Left colon (tissue), 2 donors: ENCODE results near the gene LMTK3. TPM values are rescaled to one million over a fixed set of nuclear protein-coding genes. Genes with fewer than 3 reads are reported as not detected.
A peak's percentile ranks its signal among the peaks of the same experiment; 100 is the strongest.
"Not testable (repeated sequence)": the region's sequence is repeated elsewhere in the genome, so short reads cannot be mapped to it uniquely, and the experiment has no call there.

Experiments used
- ATAC-seq: fragments of 200-7000 bp; cut with Tn5 transposase; one replicate; pipeline ENCODE4 v1.9.1; 2020; ENCODE audit warnings: mild to moderate bottlenecking, moderate library complexity
- DNase-seq, 2 donors: peaks; one replicate each; pipeline ENCODE4 v3.0.0-alpha.2; 2020
- intact Hi-C, 2 donors: fragments of 100-400 bp; cut with DNase I in 1 of 2; cut with micrococcal nuclease in 1 of 2; formaldehyde crosslinking; loops; one replicate each; pipeline versions ENCODE4 v1.11.2 to v1.14.0; 2022; cut with DNase I, micrococcal nuclease
- total RNA-seq, 2 donors: library from RNA; stranded (reverse); fragmentation: NEBNext Ultra II Directional; extraction: Animal tissue kit (Norgen Biotek cat#: 25700); gene quantifications; one replicate each; pipeline ENCODE4 v1.2.1, GENCODE V29; 2021
- donor health status: DM: no; HTN: no; CAD: no.
- donor health status: DM: yes; HTN: yes; CAD: no.

The LMTK3 gene
- total RNA-seq, 2 donors from 2014 or later, result 0.87 to 1.1 TPM

DNA sequence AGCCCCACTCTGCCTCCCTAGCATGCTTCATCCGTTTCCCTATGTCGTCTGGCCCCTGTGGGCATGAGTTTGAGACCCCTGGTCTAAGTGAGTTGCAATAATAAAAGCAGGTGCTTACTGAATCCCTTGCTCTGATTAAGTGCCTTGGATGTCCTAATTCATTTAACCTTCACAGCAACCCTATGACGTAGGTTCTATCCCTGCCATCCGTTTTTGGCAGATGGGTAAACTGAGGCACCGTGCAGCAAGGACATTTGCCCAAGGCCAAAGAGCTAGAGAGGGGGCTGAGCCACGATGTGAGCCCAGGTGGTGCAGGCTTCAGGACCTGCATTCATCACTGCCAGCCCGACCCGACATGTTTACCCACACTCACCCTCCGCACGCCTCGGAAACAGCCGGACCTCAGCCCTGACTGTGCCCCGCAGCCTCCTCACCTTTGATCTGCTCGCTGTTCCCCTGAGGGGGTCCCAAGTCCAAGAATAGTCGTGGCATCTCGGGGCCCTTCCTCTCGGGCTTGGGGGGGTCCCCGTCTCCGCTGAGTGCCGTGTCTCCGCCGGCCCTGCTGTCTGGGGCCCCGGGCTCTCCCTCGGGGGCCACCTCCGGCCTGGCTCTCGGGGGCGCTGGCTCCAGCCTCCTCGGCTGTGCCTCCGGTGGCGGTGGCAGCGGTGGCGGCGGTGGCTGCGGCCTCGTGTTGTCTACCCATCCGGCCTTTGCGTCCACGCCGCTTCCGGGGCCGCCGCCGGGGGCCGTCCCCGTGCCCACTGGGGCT is 14.5 kb downstream of the LMTK3 start:
- intact Hi-C loops, result no loop called here
- ATAC-seq (no peak), DNase-seq (no peak)

DNA sequence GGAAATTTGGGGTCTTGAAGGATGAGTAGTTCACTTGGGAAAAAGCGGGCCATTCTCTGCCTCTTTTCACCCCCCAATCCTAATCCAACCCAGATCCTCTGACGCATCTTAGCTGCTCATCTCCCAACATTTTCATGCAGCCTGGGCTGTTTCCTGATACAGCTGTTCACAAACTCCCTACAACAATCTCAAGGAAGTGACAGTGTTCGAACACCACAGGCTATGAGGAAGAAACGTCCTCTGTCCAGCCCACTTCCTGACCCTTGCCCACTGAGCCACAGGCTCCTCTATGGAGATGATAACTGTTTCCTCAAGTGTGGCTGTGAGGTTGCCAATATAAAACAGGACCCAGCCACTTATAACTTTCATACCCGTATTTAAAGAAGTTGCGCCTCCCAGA is 16.2 kb downstream of the LMTK3 start:
- ATAC-seq, result peak; percentile 18
- no peak for DNase-seq
- intact Hi-C loops, result no loop called here

DNA sequence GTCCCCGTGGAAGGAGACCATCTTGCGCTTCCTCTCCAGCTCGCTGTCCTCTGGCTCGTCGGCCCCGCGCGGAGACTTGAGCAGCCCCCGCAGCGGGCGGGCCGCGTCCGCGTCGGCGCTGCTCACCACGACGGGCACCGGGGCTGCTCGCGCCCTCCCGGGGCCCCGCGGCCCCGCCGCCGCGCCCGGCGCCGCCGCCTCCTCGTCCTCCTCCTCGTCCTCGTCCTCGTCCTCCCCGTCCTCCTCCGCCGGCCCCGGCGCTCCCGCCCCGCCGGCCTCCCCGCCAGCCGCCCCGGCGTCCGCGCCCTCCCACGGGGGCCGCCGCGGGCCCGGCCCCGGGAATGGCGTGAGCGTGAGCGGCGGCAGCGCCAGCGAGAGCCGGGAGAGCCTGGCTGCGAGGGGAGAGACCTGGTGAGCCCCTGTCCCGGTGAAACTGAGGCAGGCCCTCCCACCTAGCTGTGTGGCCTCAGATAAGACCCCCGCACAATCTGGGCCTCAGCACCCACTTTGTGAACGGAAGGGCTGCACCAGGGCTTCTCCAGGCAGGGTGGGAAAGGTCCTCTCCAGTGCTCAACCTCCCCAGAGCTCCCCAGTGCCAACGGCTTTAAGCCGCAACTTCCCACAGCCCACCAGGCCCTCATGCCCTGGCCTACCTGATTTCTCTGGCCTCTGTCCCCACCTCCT is 17.8 kb downstream of the LMTK3 start:
- DNase-seq (peak in 1 of 2 donors; percentile 30), ATAC-seq (peak; percentile 4)
- intact Hi-C loops, result no loop called here

DNA sequence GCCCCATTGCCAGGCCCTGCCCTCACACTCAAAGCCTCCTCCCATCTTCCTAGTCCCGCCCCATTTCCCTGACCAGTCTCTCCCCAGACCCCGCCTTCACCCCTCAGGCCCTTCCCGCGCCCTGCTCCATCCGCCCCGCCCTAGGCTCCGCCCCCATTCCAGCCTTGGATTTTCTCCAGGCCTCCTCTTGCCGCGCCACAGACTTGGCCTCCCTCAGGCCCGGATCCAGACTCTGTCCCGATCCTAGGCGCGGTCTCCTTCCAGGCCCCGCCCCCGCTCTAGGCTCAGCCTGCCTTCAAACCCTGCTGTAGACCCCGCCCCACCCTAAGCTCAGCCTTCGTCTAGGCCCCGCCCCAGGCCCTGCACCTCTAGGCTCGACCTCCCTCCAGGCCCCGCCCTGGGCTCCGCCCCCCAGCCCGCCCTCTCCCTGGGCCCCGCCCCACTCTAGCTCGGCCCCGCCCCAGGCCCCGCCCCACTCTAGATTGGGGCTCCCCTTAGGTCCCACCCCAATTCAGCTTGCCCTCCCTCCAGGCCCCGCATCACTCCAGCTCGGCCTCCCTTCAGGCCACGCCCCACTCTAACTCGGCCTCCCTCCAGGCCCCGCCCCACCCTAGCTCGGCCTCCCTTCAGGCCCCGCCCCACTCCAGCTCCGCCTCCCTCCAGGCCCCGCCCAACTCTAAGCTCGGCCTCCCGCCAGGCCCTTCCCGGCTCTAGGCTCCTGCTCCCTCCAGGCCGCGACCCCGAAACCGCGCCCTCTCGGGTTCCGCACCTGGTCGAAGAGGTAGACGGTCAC is 18.5 kb downstream of the LMTK3 start:
- DNase-seq, result peak; percentile 96 to 98
- peak; percentile 79 for ATAC-seq
- intact Hi-C loops, result no loop called here

DNA sequence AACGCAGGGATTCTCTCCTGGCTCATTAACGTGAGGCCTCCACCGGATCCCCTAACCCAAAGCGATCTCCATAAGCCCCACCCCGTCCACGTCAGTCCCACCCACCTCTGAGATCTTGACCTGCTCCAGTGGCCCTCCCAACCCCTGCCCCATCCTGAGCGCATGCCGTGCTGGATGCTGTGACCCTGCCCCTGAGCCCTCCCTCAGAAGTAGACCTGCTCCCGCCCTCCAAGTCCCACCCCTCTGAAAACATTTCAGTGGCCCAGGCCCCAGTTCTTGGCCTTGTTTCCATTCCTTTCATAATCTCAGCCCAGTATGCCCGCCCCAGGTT is 19.9 kb downstream of the LMTK3 start:
- no peak for DNase-seq
- ATAC-seq, result no peak
- intact Hi-C loops, result no loop called here

DNA sequence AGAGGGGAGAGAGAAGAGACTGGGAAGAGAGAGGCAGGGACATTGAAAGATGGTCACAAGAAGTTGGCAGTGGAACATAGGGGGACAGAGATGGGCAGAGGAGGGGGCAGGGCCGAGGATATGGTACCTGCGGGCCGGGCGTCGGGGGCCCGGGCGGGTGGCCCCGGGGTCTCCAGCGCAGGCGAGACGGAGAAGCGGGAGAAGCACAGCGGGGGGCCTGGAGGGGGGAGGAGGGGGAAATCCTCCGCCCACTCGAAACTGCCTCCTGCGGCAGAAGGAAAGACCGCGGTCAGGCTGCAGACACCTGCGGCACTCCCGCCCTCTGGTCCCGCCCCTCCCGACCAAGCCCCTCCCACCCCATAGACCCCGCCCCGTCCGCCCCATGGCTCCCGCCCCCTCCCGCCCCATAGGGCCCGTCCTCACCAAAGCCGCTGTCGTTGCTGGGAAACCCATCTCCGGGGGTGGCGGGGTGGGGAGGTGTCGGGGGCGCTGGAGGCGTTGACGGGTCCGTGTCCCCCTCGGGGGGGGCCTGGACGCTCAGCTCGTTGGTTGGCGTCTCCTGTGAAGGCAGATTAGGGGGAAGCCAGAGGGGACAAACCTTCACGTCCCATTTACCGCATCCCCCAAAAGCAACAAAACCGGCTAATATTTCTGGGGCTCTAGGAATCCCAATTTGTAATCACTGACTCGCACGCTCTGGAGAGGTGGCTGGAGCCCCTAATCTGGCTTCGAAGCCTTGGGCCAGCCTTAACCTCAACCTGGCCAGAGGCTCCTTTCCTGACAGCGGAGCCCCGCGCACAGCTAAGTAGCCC is 20.4 kb downstream of the LMTK3 start:
- ATAC-seq (no peak), DNase-seq (peak; percentile 52 to 64)
- intact Hi-C loops, result no loop called here

DNA sequence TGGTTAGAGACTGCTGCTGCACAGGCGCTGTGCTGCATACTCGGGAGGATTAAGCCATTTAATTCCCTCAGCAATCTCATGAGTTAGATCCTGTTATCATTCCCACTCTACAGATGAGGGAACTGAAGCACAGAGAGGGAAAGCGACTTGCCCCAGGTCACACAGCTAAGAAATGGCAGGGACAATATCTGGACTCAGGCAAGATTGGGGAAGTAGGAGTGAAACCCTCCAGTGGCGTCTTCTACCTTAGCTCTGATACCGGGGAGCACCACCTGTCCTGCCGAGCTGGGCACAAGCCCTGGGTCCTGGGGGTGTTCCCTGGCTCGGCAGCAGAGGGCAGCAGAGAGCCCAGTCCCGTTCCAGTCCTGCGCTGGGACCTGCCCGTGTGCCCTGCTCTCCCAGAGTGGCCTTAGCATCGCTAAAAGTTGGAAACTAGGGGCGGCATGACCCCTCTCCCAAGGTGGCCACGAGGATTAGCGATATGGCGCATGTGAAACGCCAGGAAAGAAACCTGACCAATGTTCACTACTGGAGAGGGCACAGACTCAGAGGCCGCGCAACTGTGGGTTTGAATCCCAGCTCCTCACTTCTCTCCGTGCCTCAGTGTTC is 21.9 kb downstream of the LMTK3 start:
- ATAC-seq (peak; percentile 22), DNase-seq (peak; percentile 67 to 83)
- intact Hi-C loops, result loop anchor here in 1 of 2 donors (5.0 kb wide), 1 partner anchor 93 kb away; no protein-coding TSS in a partner anchor

DNA sequence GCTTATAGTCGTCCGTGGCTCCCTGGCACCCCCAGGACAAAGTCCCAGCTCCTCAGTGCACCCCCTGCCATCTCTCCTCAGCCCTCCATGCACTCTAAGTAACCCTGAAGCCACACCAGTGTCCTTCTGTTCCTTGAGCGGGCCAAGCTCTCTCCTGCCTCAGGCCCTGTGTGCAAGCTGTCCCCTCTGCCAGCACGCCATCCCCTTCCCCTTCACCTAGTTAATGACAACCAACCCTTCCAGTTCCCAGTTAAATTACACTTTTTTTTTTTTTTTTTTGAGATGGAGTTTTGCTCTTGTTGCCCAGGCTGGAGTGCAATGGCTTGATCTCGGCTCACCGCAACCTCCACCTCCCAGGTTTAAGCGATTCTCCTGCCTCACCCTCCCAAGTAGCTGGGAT is 23.2 kb downstream of the LMTK3 start:
- ATAC-seq, result not testable (repeated sequence)

DNA sequence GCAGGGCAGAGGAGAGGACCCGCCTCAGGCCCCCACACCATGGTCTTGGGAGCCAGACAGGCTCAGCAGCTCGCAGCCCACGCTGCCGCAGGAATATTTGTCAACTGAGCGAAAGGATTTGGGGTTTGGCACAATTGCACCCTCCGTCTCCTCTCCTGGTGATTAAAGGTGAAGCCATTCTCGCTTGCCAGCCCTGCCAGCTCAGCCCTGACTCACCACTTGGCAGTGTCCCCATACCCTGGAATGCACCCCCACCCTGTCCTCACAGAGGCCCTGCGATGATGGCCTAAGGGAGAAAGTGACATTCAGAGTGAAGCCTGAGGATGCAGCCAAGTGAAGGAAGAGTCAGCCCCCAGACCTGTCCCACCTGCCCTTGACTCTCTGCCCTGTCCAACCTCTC is 23.7 kb downstream of the LMTK3 start:
- intact Hi-C loops, result loop anchor here in 1 of 2 donors (5.0 kb wide), 1 partner anchor 94 kb away; no protein-coding TSS in a partner anchor
- peak; percentile 60 to 79 for DNase-seq
- ATAC-seq, result peak; percentile 30

More for the DNA sequence above, 23.2 kb downstream of the LMTK3 start:
- not testable (repeated sequence) for DNase-seq
- intact Hi-C loops, result loop anchor here in 1 of 2 donors (5.0 kb wide), 1 partner anchor 94 kb away; no protein-coding TSS in a partner anchor

DNA sequence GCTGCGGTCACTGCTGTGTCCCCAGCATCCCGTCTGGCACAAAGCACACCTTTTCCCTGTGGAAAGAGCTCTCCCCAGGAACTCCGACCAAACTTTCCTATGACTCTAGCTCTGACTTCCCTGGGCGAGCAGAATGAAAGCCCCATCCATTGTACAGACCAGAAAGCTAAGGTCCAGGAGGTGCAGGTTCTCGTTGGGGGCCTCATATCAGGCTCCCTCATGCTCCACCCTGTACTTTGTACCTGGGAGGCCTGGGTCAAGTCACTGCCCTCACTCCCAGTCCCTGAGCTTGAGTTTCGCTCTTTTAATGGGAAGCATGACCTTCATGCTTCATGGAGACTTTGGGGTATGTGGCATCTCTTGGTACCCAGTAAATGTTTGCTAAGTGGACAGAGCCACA is 24.1 kb downstream of the LMTK3 start:
- DNase-seq, result no peak
- intact Hi-C loops, result loop anchor here in 1 of 2 donors (5.0 kb wide), 1 partner anchor 95 kb away; no protein-coding TSS in a partner anchor
- ATAC-seq, result peak; percentile 33

DNA sequence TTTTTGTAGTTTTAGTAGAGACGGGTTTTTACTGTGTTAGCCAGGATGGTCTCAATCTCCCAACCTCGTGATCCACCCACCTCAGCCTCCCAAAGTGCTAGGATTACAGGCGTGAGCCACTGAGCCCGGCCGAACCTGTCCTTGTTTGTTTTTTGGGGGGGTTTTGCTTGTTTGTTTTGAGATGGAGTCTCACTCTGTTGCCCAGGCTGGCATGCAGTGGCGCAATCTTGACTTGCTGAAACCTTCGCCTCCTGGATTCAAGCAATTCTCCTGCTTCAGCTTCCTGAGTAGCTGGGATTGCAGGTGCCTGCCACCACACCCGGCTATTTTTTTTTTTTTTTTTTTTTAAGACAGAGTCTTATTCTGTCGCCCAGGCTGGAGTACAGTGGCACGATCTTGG is 24.9 kb downstream of the LMTK3 start:
- ATAC-seq, DNase-seq: not testable (repeated sequence)
- intact Hi-C loops, result loop anchor here in 1 of 2 donors (5.0 kb wide), 1 partner anchor 96 kb away; no protein-coding TSS in a partner anchor

DNA sequence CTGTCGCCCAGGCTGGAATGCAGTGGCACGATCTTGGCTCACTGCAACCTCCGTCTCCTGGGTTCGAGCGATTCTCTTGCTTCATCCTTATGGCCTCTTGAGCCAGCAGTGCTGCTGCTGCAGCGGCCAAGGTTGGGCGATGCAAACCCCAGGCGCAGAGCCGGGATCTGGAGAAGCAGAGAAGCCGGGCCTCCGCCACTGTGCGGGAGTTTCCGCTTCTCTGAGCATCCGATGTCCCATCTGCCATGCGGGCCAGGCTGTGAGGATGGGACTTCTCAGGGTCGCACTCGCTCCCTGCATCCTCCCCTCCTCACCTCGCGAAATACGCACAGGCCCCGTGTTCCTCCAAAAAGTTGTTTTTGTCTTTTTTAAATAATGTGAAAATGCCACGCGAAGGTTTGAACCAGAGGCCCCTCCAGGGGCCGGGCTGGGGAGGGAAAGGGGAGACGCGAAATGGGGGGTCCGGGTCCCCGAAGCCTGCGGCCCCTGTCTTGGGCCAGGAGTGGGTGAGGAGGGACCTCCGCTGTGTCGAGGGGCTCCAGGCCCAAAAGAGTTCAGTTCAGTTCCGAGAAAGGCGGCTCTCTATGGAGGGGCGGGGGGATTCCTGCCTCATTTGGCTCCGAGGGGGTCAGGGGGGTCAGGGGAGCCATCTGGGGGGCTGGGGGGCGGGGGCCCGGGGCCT is 26.6 kb downstream of the LMTK3 start:
- intact Hi-C loops, result loop anchor here in 1 of 2 donors (5.0 kb wide), 1 partner anchor 97 kb away; no protein-coding TSS in a partner anchor
- ATAC-seq, result no peak
- DNase-seq, result no peak

DNA sequence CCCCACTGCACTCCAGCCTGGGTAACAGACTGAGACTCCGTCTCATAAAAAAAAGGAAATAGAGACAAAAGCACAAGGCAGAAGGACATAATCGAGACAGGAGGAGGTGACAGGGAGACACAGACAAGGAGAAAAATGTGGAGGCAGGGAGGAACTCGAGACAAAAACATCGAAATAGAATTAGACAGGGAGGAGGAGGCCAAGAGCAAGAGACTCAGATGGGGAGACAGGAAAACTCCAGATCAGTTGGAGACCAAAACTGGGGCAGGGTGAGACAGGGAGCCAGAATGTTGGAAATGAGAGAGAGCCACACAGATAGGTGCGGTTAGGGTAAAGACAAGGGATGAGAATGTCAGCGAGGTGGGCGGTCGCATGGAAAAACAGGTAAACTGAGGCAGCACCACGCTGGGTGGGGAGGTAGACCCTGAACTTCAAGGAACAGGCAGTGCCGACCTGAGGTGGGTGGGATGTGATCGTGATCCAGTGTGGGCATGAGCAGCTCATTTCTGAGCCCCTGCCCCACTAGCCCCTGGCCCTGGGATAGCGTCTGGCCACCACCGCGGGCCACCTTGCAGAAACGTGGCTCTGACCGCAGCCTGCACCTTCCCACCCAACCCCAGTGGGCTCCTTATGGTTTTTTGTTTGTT is 27.3 kb downstream of the LMTK3 start:
- DNase-seq (no peak), ATAC-seq (no peak)
- intact Hi-C loops, result no loop called here

DNA sequence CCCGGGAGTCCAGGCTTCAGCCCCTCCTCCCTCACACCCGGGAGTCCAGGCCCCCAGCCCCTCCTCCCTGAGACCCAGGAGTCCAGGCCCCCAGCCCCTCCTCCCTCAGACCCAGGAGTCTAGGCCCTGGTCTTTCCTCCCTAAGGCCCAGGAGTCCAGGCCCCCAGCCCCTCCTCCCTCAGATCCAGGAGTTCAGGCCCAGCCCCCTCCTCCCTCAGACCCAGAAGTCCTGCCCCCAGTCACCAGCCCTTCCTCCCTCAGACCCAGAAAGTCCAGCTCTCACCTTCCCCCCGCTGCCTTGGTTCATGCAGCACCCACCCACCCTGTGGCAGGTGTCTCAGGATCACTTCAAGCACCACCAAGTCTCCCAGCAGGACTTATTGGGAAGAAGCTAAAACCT is 28.3 kb downstream of the LMTK3 start:
- intact Hi-C loops, result no loop called here
- no peak for DNase-seq
- ATAC-seq, result no peak

DNA sequence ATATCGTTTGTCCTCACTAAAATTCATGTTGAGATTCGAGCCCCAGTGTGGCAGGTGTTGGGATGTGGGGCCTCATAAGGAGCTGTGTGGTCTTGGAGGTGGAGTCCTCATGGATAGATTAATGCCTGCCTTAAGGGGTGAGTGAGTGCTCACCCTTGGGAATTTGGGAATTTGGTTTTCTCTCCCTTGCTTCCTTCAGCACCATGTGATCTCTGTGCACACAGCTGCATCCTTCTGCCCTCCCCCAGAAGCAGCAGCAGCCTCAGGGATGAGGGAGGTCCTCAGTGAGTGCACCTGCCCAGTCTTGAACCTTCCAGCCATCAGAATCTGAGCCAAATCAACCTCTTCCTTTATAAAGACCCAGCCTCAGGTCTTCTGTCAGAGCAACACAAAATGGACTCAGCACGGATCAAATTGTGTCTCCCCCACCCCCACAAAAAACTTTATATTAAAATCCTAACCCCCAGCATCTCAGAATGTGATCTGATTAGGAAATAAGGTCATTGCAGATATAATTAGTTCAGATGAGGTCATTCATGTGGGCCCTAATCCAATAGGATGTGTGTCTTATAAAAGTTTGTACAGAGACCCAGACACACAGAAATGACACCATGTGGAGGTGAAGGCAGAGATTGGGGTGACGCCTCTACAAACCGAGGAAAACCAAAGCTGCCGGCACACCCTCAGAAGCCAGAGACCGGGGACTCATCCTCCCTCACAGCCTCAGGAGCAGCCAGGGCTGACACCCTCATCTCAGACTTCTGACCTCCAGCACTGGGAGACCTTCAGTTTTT is 29.6 kb downstream of the LMTK3 start:
- no peak for DNase-seq
- no peak for ATAC-seq
- intact Hi-C loops, result no loop called here
